ENCODE data around the gene ENOX1.

Gene ENOX1

GRCh38 chr13:43387880-43388279 is 398.9 kb downstream of the ENOX1 start:
- no peak overlapping the region for H3K27ac ChIP-seq
- TF ChIP-seq, protein P1, sequence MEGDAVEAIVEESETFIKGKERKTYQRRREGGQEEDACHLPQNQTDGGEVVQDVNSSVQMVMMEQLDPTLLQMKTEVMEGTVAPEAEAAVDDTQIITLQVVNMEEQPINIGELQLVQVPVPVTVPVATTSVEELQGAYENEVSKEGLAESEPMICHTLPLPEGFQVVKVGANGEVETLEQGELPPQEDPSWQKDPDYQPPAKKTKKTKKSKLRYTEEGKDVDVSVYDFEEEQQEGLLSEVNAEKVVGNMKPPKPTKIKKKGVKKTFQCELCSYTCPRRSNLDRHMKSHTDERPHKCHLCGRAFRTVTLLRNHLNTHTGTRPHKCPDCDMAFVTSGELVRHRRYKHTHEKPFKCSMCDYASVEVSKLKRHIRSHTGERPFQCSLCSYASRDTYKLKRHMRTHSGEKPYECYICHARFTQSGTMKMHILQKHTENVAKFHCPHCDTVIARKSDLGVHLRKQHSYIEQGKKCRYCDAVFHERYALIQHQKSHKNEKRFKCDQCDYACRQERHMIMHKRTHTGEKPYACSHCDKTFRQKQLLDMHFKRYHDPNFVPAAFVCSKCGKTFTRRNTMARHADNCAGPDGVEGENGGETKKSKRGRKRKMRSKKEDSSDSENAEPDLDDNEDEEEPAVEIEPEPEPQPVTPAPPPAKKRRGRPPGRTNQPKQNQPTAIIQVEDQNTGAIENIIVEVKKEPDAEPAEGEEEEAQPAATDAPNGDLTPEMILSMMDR (conservative IDR thresholded peaks at IDR 0.05): no peak
- no peak for TF ChIP-seq ZFX (IDR thresholded peaks at IDR 0.05)

GRCh38 chr13:43383498-43384165 is 403.1 kb downstream of the ENOX1 start:
- TF ChIP-seq, protein P1 (conservative IDR thresholded peaks at IDR 0.05): no peak
- no peak for TF ChIP-seq ZFX (IDR thresholded peaks at IDR 0.05)

GRCh38 chr13:43379738-43380137 is 407.0 kb downstream of the ENOX1 start:
- TF ChIP-seq, protein P1 (conservative IDR thresholded peaks at IDR 0.05): no peak
- no peak for TF ChIP-seq ZFX (IDR thresholded peaks at IDR 0.05)
- no peak overlapping the region for H3K27ac ChIP-seq

More at GRCh38 chr13:43383498-43384165, 403.1 kb downstream of the ENOX1 start:
- H3K27ac ChIP-seq: no peak overlapping the region

DNA sequence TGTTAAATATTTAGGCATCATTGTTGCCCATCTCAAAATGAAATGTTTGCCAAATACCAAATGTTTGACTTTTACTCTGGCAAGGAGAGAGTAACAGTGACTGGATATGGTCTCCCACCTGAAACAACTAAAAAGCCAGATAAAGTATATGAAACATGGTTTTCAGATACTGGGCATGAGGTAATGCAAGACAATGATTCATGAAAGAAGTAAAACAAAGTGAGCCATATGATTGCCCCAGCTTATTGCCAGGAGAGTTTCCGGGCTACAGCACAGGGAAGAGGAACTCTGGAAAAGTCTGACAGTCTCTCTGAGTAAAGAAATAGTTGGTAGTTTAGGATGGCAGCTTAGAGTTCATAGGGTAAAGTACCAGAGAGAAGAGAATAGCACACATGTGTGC is 408.8 kb downstream of the ENOX1 start:
- no peak overlapping the region for H3K27ac ChIP-seq
- TF ChIP-seq, protein P1 (conservative IDR thresholded peaks at IDR 0.05): no peak

DNA sequence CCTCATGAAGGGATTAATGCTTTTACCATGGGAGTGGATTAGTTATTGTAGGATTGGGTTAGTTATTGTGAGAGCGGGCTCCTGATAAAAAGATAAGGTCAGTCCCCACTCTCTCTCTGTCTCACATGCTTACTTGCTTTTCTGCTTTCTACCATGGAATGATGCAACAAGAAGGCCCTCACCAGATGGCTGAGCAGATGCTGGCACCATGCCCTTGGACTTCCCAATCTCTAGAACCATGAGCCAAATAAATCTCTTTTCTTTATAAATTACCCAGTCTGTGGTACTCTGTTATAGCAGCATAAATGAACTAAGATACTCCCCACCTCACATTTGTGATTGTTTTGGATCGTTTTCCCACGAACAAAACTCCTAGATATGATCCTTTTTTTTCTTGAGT is 409.6 kb downstream of the ENOX1 start:
- TF ChIP-seq, protein P1 (conservative IDR thresholded peaks at IDR 0.05): no peak
- TF ChIP-seq ZFX (IDR thresholded peaks at IDR 0.05): no peak
- no peak overlapping the region for H3K27ac ChIP-seq

GRCh38 chr13:43376596-43376995 is 410.2 kb downstream of the ENOX1 start:
- TF ChIP-seq, protein P1 (conservative IDR thresholded peaks at IDR 0.05): no peak
- no peak for TF ChIP-seq ZFX (IDR thresholded peaks at IDR 0.05)
- no peak overlapping the region for H3K27ac ChIP-seq

- no peak overlapping the region for H3K27ac ChIP-seq
Observed at GRCh38 chr13:43375797-43376465, 410.8 kb downstream of the ENOX1 start.

More at GRCh38 chr13:43375797-43376465, 410.8 kb downstream of the ENOX1 start:
- no peak for TF ChIP-seq ZFX (IDR thresholded peaks at IDR 0.05)
- TF ChIP-seq, protein P1 (conservative IDR thresholded peaks at IDR 0.05): no peak

Measured in C4-2B (cell line).